GM23338 (cell line): Measurements from ENCODE around the gene WEE2.

Source experiments
- CREB1 ChIP-seq: fragments of 250-450 bp; sonication (Bioruptor Pico); IDR thresholded peaks from 2 replicates; pipeline ENCODE4 v1.5.0; 2020; ENCODE audit warnings: low read depth, mild to moderate bottlenecking, moderate library complexity
- CTCF ChIP-seq, 2 experiments: fragments of 200-600 bp in 1 of 2; sonication (generic) in 1 of 2; conservative IDR thresholded peaks; 2 replicates each; pipeline versions ENCODE4 v1.5.1 to v1.6.1; 2016 to 2017; ENCODE audit warnings: antibody characterized with exemption in 2 of 2, low read depth in 2 of 2, mild to moderate bottlenecking in 2 of 2, moderate library complexity in 1 of 2
- REST ChIP-seq: IDR thresholded peaks from one replicate; pipeline ENCODE4 v1.6.1; 2018; ENCODE audit warnings: antibody characterized with exemption; ENCODE audit not compliant: unreplicated experiment
- STAT1 ChIP-seq: IDR thresholded peaks from one replicate; pipeline ENCODE4 v1.6.1; 2016; ENCODE audit warnings: antibody characterized with exemption; ENCODE audit not compliant: unreplicated experiment

- no peak for TF ChIP-seq CTCF (conservative IDR thresholded peaks at IDR 0.05; ENCODE audit: low read depth in 2 of 2)
- no peak for TF ChIP-seq CREB1 (CRISPR knock-in tag)
- TF ChIP-seq STAT1 = no peak
- no peak for TF ChIP-seq REST
Observed at GRCh38 chr7:141659501-141659900, 48.7 kb upstream of the WEE2 start.
